K562 (cell line): Measurements from ENCODE around the gene TMED8. TPM values are rescaled to one million over a fixed set of nuclear protein-coding genes. Genes with fewer than 3 reads are reported as not detected.

Source experiments
- ARID2 ChIP-seq: fragments of 450-650 bp; IDR thresholded peaks from 2 replicates; pipeline ENCODE4 v1.6.1; 2017; ENCODE audit warnings: antibody characterized with exemption, mild to moderate bottlenecking
- C11orf30 ChIP-seq: fragments of 450-650 bp; IDR thresholded peaks from 2 replicates; pipeline ENCODE4 v1.6.1; 2016; ENCODE audit warnings: low read depth, mild to moderate bottlenecking
- CEBPB ChIP-seq: fragments of 450-650 bp; IDR thresholded peaks from 2 replicates; pipeline ENCODE4 v1.6.1; 2016; ENCODE audit warnings: missing genetic modification characterization, missing compliant biosample characterization
- CEBPG ChIP-seq, 3 experiments: fragments of 200-800 bp in 1 of 3; sonication (Bioruptor generic) in 1 of 3; sonication (generic) in 1 of 3; formaldehyde crosslinking in 1 of 3; IDR thresholded peaks in 2 of 3; conservative IDR thresholded peaks in 1 of 3; 2 replicates each; pipeline versions ENCODE4 v1.6.1 to v1.8.0; 2016 to 2022; ENCODE audit warnings: missing compliant biosample characterization in 2 of 3, missing genetic modification characterization in 2 of 3, mild to moderate bottlenecking in 1 of 3, missing genetic modification reagents in 1 of 3
- CTBP1 ChIP-seq: fragments of 450-650 bp; IDR thresholded peaks from 2 replicates; pipeline ENCODE4 v1.6.1; 2016; ENCODE audit warnings: borderline replicate concordance
- CTCF ChIP-seq, 3 experiments: IDR thresholded peaks in 2 of 3; conservative IDR thresholded peaks in 1 of 3; 2 replicates each; pipeline ENCODE4 v1.5.1; 2011 to 2012; ENCODE audit warnings: low read length in 3 of 3, mild to moderate bottlenecking in 3 of 3, control low read depth in 2 of 3, improper control_type of control experiment in 1 of 3, inconsistent platforms in 1 of 3, low read depth in 1 of 3, mixed read lengths in 1 of 3, moderate library complexity in 1 of 3; ENCODE audit not compliant: insufficient read depth in 2 of 3
- CTCFL ChIP-seq: IDR thresholded peaks from 2 replicates; pipeline ENCODE4 v1.6.1; 2011; ENCODE audit warnings: borderline replicate concordance, low read depth, mild to moderate bottlenecking, moderate library complexity, low read length; ENCODE audit not compliant: insufficient read depth, poor library complexity, severe bottlenecking
- DACH1 ChIP-seq: fragments of 450-650 bp; IDR thresholded peaks from 2 replicates; pipeline ENCODE4 v1.6.1; 2018; ENCODE audit not compliant: partially characterized antibody
- DEAF1 ChIP-seq: fragments of 450-650 bp; formaldehyde crosslinking; IDR thresholded peaks from 2 replicates; pipeline ENCODE4 v1.4.0; 2020; ENCODE audit warnings: mild to moderate bottlenecking, moderate library complexity
- ESRRA ChIP-seq: fragments of 450-650 bp; IDR thresholded peaks from 2 replicates; pipeline ENCODE4 v1.6.1; 2014; ENCODE audit warnings: low read depth, mild to moderate bottlenecking, moderate library complexity, borderline replicate concordance
- FOXA1 ChIP-seq: fragments of 450-650 bp; IDR thresholded peaks from 2 replicates; pipeline ENCODE4 v1.6.1; 2016; ENCODE audit warnings: mild to moderate bottlenecking, borderline replicate concordance
- HSF4 ChIP-seq: fragments of 250-450 bp; sonication (Bioruptor Pico); IDR thresholded peaks from 2 replicates; pipeline ENCODE4 v2.1.2; 2022; ENCODE audit warnings: mild to moderate bottlenecking, moderate library complexity, borderline replicate concordance
- IFI16 ChIP-seq: fragments of 250-450 bp; sonication (Bioruptor Pico); IDR thresholded peaks from 2 replicates; pipeline ENCODE4 v2.1.2; 2022; ENCODE audit warnings: mild to moderate bottlenecking, inconsistent platforms
- MAFF ChIP-seq: IDR thresholded peaks from 2 replicates; pipeline ENCODE4 v1.6.1; 2012; ENCODE audit warnings: low read length, improper control_type of control experiment
- MEF2A ChIP-seq: IDR thresholded peaks from 2 replicates; pipeline ENCODE4 v1.6.1; 2011; ENCODE audit warnings: low read depth, mild to moderate bottlenecking, low read length, moderate library complexity; ENCODE audit not compliant: control insufficient read depth
- PHB2 ChIP-seq: fragments of 450-650 bp; IDR thresholded peaks from 2 replicates; pipeline ENCODE4 v1.6.1; 2017; ENCODE audit warnings: low read depth
- RNF2 ChIP-seq: sonication (generic); IDR thresholded peaks from 2 replicates; pipeline ENCODE4 v1.6.1; 2016
- SMC3 ChIP-seq: conservative IDR thresholded peaks from 2 replicates; pipeline ENCODE4 v1.6.1; 2011; ENCODE audit warnings: low read depth, low read length, improper control_type of control experiment; ENCODE audit not compliant: insufficient read depth
- TEAD1 ChIP-seq, 2 experiments: fragments of 450-650 bp in 1 of 2; sonication (generic) in 1 of 2; formaldehyde crosslinking; IDR thresholded peaks; 2 replicates each; pipeline versions ENCODE4 v1.4.0 to v1.8.0; 2020 to 2022; ENCODE audit warnings: mild to moderate bottlenecking in 2 of 2, missing genetic modification reagents in 1 of 2
- ZFPM2 ChIP-seq: fragments of 250-450 bp; sonication (Bioruptor Pico); IDR thresholded peaks from 2 replicates; pipeline ENCODE4 v1.5.1; 2022; ENCODE audit warnings: mild to moderate bottlenecking
- ZNF174 ChIP-seq: fragments of 250-450 bp; sonication (Bioruptor Pico); IDR thresholded peaks from 2 replicates; pipeline ENCODE4 v1.4.0; 2020; ENCODE audit warnings: mild to moderate bottlenecking
- ZNF274 ChIP-seq: IDR thresholded peaks from 2 replicates; pipeline ENCODE4 v1.6.1; 2011; ENCODE audit warnings: low read depth, mild to moderate bottlenecking, low read length, moderate library complexity, borderline replicate concordance
- ZNF512 ChIP-seq: IDR thresholded peaks from 2 replicates; pipeline ENCODE4 v1.6.1; 2016; ENCODE audit warnings: missing genetic modification characterization, missing compliant biosample characterization
- polyA plus RNA-seq, 8 experiments: library from polyadenylated mRNA; depleted of rRNA in 4 of 8; stranded (reverse) in 5 of 8; unstranded in 3 of 8; fragments of >200 nt; fragmentation: Nextera tagmentation in 2 of 8; fragmentation: Illumina TruSeq in 1 of 8; extraction: Ambion mirVana in 2 of 8; extraction: Trizol in 1 of 8; gene quantifications; 2 replicates each; pipeline versions ENCODE4 v1.2.1 to v1.2.3, GENCODE V29; 2011 to 2014; ENCODE audit warnings: inconsistent platforms in 1 of 8, missing spikeins in 1 of 8
- total RNA-seq, 7 experiments: library from RNA; depleted of rRNA in 6 of 7; stranded (reverse); fragments of >200 nt in 6 of 7; fragmentation: Illumina TruSeq in 2 of 7; extraction: Trizol in 2 of 7; gene quantifications; 2 replicates each; pipeline versions ENCODE4 v1.2.1 to v1.2.3, GENCODE V29; 2011 to 2021; ENCODE audit warnings: low replicate concordance in 1 of 7

The TMED8 gene
- total and polyA plus RNA-seq, 9 of the 15 experiments (the other 6 are each of a cell fraction or from before 2014, with no cell fraction given) = 3.3 to 17.4 (median 12.0) TPM

- TF ChIP-seq ZNF512 (tag) (no peak), MEF2A (no peak), TEAD1 (CRISPR knock-in tag; IDR thresholded peaks at IDR 0.05) (no peak), IFI16 (no peak), MAFF (no peak), ESRRA (no peak), RNF2 (no peak), CTBP1 (no peak), DACH1 (no peak), CTCF (IDR thresholded peaks at IDR 0.05 in 2 of 3, conservative IDR thresholded peaks at IDR 0.05 in 1 of 3; ENCODE audit: insufficient read depth in 2 of 3, low read depth in 1 of 3, low read length in 3 of 3) (peak; percentile 75 to 85 (median 78)), ZNF174 (CRISPR knock-in tag) (no peak), CEBPG (CRISPR knock-in tag; IDR thresholded peaks at IDR 0.05) (no peak), CEBPG (tag; conservative IDR thresholded peaks at IDR 0.05 in 1 of 2, IDR thresholded peaks at IDR 0.05 in 1 of 2) (no peak), ZNF274 (no peak), ZFPM2 (CRISPR knock-in tag) (no peak), SMC3 (peak; percentile 68), FOXA1 (no peak), ARID2 (0 out of 2 replicates have a peak, but pooled peaks have one; percentile 43), CEBPB (tag) (no peak), C11orf30 (no peak), PHB2 (no peak), HSF4 (CRISPR knock-in tag) (no peak), CTCFL (peak; percentile 63), DEAF1 (CRISPR knock-in tag) (peak; percentile 34; the same call in 1 of the 2 replicates)
These were observed 75.8 kb downstream of the TMED8 start (continued) for GRCh38 chr14:77301103-77301502.
